OCI-LY7 (cell line): Measurements from ENCODE around the gene CARD6.

Experiments used
- CTCF ChIP-seq: fragments of 200-600 bp; sonication (generic); conservative IDR thresholded peaks from 2 replicates; pipeline ENCODE4 v1.5.1; 2014; ENCODE audit warnings: mild to moderate bottlenecking, antibody characterized with exemption, low read length, moderate library complexity, mixed read lengths
- EZH2phosphoT487 ChIP-seq: fragments of 200-600 bp; sonication (generic); IDR thresholded peaks from 2 replicates; pipeline ENCODE4 v1.6.1; 2018; ENCODE audit warnings: low read depth, borderline replicate concordance, mild to moderate bottlenecking, mixed run types, antibody characterized with exemption, low read length, moderate library complexity, mixed read lengths

- TF ChIP-seq CTCF (no peak), EZH2phosphoT487 (no peak)
Measured at GRCh38 chr5:40828690-40829661, 12.2 kb upstream of the CARD6 start.
